ENCODE measurements around the gene BNIPL.

The BNIPL gene

DNA sequence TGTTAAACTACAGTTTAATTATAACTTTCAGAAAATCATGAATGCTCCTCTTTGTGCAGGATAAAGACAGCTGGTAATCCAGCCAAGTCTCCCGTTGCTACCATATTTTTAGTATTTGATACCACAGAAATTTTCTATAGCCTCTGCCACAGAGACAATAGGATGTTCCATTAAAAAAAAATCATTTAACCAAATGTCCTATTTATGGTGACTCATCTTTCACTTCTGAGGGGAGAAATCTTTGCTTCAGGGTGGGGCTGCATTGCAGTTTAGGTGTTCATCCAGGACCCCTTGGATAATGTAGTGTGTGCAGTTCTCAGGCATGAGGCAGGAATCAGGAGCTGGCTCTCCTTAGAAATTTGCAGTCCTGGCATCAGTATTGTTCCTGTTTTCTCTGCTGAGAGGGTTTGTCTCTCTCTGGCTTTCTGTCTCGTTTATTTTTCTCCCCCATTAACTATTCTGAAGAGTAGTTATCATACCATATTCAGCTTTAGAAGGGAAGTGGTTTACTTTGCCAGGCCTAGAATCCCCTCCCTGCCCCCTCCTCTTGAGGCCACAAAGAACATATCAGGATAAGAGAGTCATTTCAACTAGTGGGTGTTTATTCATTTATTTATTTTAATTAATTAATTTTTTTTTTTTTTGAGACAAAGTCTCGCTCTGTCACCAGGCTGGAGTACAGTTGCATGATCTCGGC is 25.1 kb upstream of the BNIPL start:
- DNase-seq = no peak

GRCh38 chr1:151012684-151013471 is 23.5 kb upstream of the BNIPL start:
- DNase-seq = no peak

DNA sequence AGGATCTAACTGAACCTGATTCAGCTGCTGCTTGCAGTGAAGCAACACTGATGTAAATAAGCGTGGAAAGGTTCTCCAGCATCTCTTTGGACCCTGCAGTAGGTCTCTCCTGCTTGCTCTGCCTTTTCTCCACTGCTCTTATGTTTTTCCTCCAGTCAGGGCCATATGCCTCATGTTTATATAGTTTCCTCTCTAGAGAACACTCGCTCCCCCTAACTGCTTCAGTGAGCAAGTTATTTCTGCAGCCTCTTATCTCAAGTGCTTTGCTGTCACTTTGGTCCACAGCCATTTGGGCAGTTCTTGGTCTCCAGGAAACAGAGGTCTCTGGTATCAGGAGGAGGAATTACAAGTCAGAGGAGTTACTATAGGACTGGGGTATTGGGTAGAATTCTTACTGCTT is 22.9 kb upstream of the BNIPL start:
- no peak for DNase-seq

DNA sequence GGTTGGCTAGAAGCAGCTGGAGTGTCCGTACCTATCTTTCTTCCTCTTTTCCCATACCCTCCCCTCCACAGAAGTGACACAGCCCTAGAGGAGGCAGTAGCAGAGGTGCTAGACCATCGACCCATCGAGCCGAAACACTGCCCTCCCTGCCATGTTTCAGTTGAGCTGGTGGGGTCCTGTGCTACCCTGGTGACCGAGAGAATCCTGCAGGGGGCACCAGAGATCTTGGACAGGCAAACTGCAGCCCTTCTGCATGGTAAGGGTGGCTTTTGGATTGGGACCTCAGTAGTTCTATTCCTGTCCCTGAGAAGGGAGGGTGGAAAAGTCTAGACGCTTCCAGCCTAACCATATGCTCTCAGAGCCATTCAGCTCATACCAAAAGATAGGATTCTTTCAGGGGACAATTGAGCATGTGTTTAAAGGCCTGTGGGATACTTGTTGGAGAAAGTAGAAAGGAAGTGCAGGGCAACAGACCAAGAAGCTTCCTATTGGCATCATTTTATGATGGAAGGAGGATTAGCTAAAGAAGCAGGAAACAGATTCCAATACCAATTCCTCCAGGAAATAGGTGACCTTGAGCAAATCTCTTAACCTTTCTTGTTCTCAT is 11.7 kb upstream of the BNIPL start:
- peak; percentile 90 for DNase-seq

DNA sequence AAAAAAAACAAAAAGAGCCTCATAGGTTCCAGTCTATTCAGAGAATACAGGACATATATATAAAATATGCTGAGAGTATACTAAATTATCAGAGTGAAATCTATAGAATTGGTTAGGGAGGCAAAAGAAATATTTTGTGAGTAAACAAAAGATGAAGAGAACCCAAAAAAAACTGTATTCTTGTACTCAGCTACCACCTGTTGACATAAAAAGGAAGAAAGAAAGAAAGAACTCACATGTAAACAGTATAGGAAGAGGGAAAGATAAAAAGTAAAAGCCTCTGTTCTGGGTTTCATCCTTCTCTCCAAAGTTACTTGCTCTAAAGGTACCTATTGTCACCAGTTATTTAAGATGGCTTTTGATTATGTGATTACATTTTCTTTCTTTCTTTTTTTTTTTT is 9.9 kb upstream of the BNIPL start:
- no peak for DNase-seq

DNA sequence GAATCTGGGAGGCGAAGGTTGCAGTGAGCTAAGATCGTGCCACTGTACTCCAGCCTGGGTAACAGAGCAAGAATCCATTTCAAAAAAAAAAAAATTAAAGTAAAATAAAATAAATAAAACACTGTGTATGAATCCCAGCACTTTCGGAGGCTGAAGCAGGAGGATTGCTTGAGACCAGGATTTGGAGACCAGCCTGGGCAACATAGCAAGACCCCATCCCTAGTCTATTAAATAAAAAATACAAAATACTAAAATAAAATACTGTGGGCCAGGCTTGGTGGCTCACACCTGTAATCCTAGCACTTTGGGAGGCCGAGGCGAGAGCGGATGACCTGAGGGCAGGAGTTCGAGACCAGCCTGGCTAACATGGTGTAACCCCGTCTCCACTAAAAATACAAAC is 4.2 kb upstream of the BNIPL start:
- DNase-seq = no peak

DNA sequence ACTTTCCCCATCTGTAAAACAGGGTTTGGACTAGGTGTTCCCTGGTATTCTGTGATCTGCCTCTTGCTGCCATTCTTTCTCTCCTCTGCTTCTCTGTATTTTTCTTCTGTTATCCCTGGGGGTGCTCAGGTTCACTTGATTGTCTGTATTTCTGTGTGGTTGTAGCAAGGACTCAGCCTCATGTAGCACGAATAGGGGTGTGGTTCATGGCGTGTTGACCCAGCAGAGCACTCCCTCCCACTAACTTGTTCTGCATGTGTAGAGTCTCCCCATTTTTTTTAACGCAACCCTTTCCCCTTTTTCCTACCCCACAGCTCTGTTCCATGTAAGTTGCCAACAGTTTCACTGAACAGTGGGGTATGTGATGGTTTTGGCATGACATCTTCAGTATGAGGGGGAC is 1.2 kb upstream of the BNIPL start:
- no peak for DNase-seq

DNA sequence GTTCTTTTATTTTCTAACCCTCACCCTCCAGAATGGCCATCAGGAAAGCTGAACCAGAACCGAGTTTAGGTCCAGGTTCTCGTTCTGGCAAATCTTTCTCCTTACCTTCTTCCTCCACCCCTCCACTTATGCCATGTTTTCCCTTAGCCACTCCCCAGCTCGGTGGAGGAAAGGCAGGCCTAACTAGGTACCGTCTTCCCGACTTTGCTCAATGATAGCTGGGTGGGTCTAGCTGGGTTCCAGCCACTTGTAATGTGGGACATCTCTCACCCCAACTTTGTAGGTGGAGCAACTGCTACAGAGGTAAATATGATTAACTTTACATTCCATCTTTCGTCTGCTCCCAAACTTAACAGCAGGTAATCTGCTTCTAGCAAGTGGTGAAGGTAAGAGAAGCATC is 646 bp downstream of the BNIPL start:
- no peak for DNase-seq

GRCh38 chr1:151039521-151039920 is 3.1 kb downstream of the BNIPL start:
- DNase-seq = no peak

DNA sequence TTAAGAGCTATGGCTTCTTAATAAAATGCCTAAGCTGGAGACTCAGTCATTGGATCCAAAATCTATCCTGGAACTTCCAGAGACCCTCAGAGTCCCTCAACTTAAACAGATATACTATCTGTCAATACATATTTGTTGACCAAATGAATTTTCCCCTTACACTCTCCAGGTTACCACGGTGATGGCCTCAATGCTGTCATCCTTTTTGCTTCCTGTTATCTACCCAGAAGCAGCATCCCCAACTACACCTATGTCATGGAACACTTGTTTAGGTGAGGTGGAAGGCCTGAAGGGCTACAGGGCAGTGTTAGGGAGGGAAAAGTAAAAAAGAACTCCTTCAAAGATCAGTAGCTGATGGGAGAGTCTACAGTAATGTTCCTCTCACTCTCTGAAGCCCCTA is 6.8 kb downstream of the BNIPL start:
- DNase-seq = no peak

GRCh38 chr1:151047591-151047924 is 11.2 kb downstream of the BNIPL start, which contains the start of gene C1orf56:
C1orf56 (plus strand) TSS chr1:151047751; CDS start chr1:151047848, 97 bp downstream.
- peak; percentile 84 for DNase-seq

GRCh38 chr1:151047925-151048644 is 11.7 kb downstream of the BNIPL start:
- peak; percentile 86 for DNase-seq

DNA sequence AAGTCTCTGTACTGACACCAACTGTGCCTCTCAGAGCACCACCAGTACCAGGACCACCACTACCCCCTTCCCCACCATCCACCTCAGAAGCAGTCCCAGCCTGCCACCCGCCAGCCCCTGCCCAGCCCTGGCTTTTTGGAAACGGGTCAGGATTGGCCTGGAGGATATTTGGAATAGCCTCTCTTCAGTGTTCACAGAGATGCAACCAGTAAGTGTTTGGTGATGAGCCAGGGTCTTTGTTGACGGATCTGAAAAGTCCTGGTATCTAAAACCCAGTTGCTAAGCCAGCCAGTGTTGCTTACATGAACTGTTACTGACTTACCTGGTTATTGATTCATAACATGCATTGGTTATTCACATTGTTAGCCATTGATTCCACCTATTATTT is 12.3 kb downstream of the BNIPL start:
- DNase-seq = no peak

- DNase-seq = no peak
Measured at GRCh38 chr1:151049458-151049857, 13.1 kb downstream of the BNIPL start.

- DNase-seq = no peak
Measured at GRCh38 chr1:151050051-151050688, 13.8 kb downstream of the BNIPL start.

DNA sequence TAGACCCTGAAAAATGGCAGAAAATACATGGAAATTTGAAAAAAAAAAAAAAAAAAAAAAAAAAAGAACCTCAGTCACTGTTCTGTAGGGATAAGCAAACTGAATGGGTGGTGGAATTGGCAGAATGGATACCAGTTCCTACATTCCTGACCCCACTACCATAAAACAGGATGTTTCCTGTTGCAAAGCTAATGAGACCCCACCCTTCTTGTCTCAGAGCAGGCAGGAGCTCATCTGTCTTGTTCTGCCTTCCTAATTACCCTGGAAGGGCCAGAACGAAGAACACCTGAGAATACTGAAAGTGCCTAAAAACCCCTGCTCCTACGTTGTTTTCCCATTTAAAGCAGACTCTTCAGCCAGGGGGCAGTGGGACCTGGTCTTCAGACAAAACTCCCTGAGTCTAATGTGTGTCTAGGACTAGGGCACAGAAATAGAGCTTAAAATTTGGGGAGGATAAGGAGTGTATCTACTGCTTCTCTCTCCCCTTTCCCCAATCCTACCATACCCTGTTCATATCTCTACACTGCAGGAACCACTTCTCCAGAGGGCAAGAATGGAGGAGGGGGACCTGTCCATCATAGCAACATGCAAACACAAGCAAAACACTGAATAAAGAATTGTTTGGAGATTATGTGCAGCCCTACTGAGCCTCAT is 15.1 kb downstream of the BNIPL start:
- DNase-seq = no peak

GRCh38 chr1:151054971-151055547 is 18.7 kb downstream of the BNIPL start:
- DNase-seq = no peak

- DNase-seq = no peak
Measured at GRCh38 chr1:151055581-151055980, 19.2 kb downstream of the BNIPL start.

DNA sequence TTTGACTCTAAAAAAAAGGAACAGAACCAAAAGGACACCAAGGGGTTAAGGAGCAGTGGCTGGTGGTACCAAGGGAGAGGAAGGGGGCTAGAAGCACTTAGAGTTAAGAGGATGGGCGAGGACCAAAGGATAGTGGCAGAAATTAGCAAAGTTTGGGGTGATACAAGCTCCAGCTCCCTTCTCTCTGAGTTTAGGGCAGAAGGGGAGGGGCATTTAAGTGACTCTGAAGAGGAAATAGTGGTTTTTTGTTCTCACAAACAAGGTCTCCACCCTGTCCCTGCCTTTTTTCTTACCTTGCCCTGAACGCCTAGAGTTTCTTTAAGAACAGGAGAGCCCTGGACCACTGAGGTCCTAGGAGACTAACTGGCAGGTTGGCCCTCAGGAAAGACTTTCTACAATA is 19.8 kb downstream of the BNIPL start:
- no peak for DNase-seq

DNA sequence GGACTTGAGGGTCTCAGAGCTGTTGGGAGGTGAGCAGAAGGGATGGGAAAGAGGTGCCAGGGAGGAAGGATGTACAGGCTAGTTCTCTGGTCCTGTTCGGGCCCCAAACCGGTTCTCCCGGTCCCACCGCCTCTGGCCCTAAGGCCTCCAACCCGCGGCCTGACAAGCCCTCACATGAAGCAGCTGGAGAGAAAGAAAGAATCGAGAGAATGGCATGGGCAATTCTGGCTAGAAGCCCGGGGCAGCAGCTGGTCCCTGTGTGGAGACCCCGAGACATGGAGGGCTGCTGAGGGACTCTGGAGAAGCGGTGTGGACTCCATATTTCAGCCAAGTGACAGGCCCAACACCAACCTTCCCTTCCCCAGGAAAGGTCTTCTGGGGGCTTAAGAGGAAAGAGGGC is 22.3 kb downstream of the BNIPL start:
- no peak for DNase-seq

GRCh38 chr1:151059109-151060006 is 23.0 kb downstream of the BNIPL start, which contains the start of gene CDC42SE1:
CDC42SE1 (minus strand) TSS chr1:151059622; CDS start chr1:151055730, 3,892 bp downstream.
- peak; percentile 91 for DNase-seq

Data from activated CD8-positive, alpha-beta memory T cell treated with anti-CD3 and anti-CD28 coated beads for 24 hours (primary cell).